Activated CD4-positive, alpha-beta T cell treated with anti-CD3 and anti-CD28 coated beads, Interleukin-2, amount 10 ng/mL, durations not matched to agents 24 days and 14 days (primary cell): ENCODE data around the gene GNAS-AS1. TPM values are rescaled to one million over a fixed set of nuclear protein-coding genes. Genes with fewer than 3 reads are reported as not detected.

Experiments
- DNase-seq: peaks from one replicate; pipeline ENCODE4 v3.0.0; 2022
- H3K27ac Mint-ChIP-seq: one replicate; pipeline ENCODE4 v1.8.0; 2022; ENCODE audit warnings: mild to moderate bottlenecking, mixed read lengths
- H3K27me3 Mint-ChIP-seq: one replicate; pipeline ENCODE4 v1.8.0; 2022; ENCODE audit warnings: mixed read lengths
- H3K36me3 Mint-ChIP-seq: one replicate; pipeline ENCODE4 v1.8.0; 2022; ENCODE audit warnings: low read depth, mild to moderate bottlenecking, mixed read lengths
- H3K4me1 Mint-ChIP-seq: one replicate; pipeline ENCODE4 v1.8.0; 2021; ENCODE audit warnings: mixed read lengths
- H3K4me3 Mint-ChIP-seq: one replicate; pipeline ENCODE4 v1.8.0; 2022; ENCODE audit warnings: mild to moderate bottlenecking, moderate library complexity, mixed read lengths
- H3K9me3 Mint-ChIP-seq: one replicate; pipeline ENCODE4 v1.8.0; 2021; ENCODE audit warnings: mixed read lengths
- intact Hi-C: fragments of 100-400 bp; cut with micrococcal nuclease; formaldehyde crosslinking; loops from one replicate; pipeline ENCODE4 v1.15.1; 2023
- total RNA-seq: library from RNA; stranded (reverse); gene quantifications from 2 replicates; pipeline ENCODE4 v1.2.3, GENCODE V29; 2022

Gene GNAS-AS1
- total RNA-seq, 1 donor from 2014 or later: 1.6 TPM

- peaks cover under 1% of the 10 kb centered on the region for H3K36me3 Mint-ChIP-seq
- H3K27ac Mint-ChIP-seq: no peak overlapping the region
- H3K4me1 Mint-ChIP-seq: peaks cover 4% of the 10 kb centered on the region
- intact Hi-C loops: no loop called here
- no peak for DNase-seq
- peaks cover 52% of the 10 kb centered on the region for H3K27me3 Mint-ChIP-seq
- H3K4me3 Mint-ChIP-seq: no peak overlapping the region
- no peaks in the 10 kb centered on the region for H3K9me3 Mint-ChIP-seq
Measured at GRCh38 chr20:58813369-58813768, 37.3 kb downstream of the GNAS-AS1 start.

- Mint-ChIP-seq H3K4me1 (no peaks in the 10 kb centered on the region), H3K27ac (no peak overlapping the region), H3K9me3 (no peaks in the 10 kb centered on the region), H3K4me3 (no peak overlapping the region), H3K27me3 (peaks cover 57% of the 10 kb centered on the region), H3K36me3 (no peaks in the 10 kb centered on the region)
- no peak for DNase-seq
- intact Hi-C loops: no loop called here
Measured at GRCh38 chr20:58811334-58811733, 39.4 kb downstream of the GNAS-AS1 start.

DNA sequence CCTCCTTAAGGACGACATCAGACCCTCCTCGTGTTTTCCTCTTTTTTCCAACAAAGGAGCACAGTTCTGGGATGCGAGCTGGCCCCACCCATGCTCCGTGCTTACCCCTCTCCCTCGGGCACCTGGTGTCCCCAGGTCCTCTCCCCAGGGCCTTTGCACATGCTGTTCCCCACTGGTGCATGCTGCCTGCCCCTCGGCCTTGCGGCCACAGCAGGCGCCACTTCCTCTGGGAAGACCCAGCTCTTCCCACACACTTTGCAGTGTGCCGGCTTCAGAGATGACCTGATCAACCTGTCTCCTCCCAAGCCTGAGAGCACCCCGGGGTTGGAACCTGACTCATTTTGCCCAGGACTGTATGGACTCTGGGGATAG, 39.8 kb downstream of the GNAS-AS1 start:
- no peaks in the 10 kb centered on the region for H3K9me3 Mint-ChIP-seq
- no peak overlapping the region for H3K4me3 Mint-ChIP-seq
- H3K27ac Mint-ChIP-seq: no peak overlapping the region
- peaks cover 59% of the 10 kb centered on the region for H3K27me3 Mint-ChIP-seq
- intact Hi-C loops: no loop called here
- DNase-seq: no peak
- no peaks in the 10 kb centered on the region for H3K4me1 Mint-ChIP-seq
- H3K36me3 Mint-ChIP-seq: no peaks in the 10 kb centered on the region

DNA sequence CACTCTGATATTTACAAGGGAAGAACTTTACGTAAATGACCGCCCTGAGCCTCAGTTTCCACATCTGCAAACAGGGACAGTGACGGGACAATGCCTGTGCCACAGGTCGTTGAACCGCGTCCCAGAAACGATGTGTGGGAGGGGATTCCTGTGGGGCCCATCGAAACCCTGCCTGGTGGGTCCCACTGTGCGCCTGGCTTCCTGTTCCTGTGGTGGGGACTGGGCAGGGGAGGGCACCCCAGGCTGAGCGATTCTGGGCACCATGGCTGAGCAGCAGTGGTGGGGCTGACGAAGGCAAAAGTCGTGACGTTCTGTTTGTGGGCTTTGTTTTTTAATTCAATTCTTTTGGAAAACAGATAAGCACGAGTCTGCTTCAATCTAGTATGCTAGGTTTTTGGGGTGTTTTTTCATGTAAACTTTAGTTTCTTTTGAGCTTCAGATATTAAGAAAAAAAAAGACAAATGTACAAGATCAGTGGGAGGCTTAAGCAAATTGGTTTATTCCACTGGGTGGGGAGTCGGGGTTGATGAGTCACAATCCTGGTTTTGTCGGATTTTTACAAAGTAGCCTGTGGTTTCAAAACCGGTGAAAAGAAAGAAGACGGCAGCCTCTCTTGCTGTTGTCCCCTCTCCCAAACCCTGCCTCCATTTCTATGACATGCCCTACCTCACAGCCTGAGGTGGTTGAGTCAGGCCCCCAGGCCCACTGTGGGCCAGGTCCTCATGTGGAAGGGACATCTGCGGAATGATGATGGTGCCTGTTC, 40.4 kb downstream of the GNAS-AS1 start:
- H3K9me3 Mint-ChIP-seq: no peaks in the 10 kb centered on the region
- DNase-seq: no peak
- no peak overlapping the region for H3K27ac Mint-ChIP-seq
- no peaks in the 10 kb centered on the region for H3K4me1 Mint-ChIP-seq
- intact Hi-C loops: no loop called here
- H3K36me3 Mint-ChIP-seq: no peaks in the 10 kb centered on the region
- H3K27me3 Mint-ChIP-seq: peaks cover 58% of the 10 kb centered on the region
- no peak overlapping the region for H3K4me3 Mint-ChIP-seq

DNA sequence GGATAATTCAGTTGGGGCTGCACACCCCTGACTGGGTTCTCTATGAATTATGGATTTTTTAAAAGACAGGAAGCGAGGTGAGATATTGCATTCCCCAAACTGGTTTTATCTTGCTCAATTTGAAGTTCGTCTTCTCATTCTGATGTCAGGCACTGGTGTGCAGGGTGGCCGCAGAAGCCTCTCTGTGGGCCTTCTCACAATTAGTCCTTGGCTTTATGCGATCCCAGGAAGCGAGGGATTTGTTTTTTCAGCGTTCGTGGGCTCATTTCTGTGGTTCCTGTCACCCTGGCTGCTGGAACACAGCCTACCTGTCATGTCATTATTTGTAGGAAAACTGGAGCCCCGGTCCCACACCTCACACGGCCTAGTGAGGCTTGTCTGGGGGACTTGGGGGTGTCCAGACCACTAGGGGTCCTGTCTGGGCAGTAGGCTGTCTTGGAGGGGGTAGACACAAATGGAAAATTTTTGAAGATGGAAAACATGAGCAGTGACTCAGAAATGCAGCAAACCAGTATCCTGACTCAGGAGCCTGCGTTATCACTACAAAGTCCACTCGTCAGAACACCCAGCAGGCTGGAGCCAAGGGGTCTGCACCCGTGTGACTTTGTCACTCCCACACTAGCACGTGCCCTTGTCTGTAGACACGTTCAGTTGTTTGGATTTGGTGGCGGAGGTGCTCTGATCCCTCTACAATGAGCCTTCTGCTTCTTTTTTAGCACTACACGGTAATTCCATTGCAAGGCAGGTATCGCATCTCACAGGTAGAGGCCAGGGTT, 42.2 kb downstream of the GNAS-AS1 start:
- Mint-ChIP-seq H3K4me1 (no peaks in the 10 kb centered on the region), H3K36me3 (no peaks in the 10 kb centered on the region), H3K27ac (no peak overlapping the region), H3K9me3 (no peaks in the 10 kb centered on the region), H3K4me3 (no peak overlapping the region), H3K27me3 (peaks cover 51% of the 10 kb centered on the region)
- intact Hi-C loops: no loop called here
- no peak for DNase-seq

DNA sequence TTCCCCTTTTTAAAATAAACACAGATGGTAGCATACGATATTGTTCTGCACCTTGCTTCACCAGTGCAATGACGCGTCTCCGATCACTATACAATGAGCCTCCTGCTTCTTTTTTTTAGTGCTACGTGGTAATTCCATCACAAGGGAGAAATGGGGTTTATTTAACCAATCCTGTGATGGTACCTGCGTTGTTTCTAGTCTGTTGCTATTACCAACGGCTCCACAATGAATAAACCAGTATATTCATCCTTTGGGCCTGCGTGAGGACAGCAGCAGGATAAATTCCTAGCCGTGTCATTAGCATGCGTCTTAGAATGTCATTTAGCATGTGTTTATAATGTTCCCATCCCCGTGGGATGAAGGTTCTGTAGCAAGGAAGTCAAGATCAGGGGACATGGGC, 42.9 kb downstream of the GNAS-AS1 start:
- Mint-ChIP-seq H3K4me1 (no peaks in the 10 kb centered on the region), H3K36me3 (no peaks in the 10 kb centered on the region), H3K27me3 (peaks cover 49% of the 10 kb centered on the region), H3K9me3 (no peaks in the 10 kb centered on the region), H3K4me3 (no peak overlapping the region), H3K27ac (no peak overlapping the region)
- intact Hi-C loops: no loop called here
- DNase-seq: no peak

DNA sequence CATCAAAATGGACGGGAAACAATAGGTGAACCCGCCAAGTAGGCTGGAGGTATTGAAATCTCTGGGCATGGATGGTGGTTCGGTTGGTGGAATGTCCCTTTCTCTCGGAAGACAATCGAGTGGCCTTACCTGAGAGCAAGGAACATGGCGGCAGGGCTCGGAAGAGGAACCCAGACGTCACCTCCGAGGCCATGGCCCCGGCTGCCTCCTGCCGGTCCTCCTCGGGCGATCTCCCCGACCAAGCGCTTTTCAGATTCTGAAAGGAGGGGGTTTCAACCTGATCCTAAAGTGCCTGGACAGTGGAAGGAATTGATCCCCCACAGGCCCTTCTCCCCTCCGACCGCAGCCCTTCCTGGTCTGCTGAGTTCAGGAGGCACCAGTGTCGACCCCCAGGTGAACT, 47.2 kb downstream of the GNAS-AS1 start:
- Mint-ChIP-seq H3K27ac (no peak overlapping the region), H3K27me3 (peaks cover 48% of the 10 kb centered on the region), H3K4me3 (no peak overlapping the region), H3K9me3 (no peaks in the 10 kb centered on the region), H3K4me1 (no peaks in the 10 kb centered on the region), H3K36me3 (no peaks in the 10 kb centered on the region)
- intact Hi-C loops: no loop called here
- DNase-seq: no peak

DNA sequence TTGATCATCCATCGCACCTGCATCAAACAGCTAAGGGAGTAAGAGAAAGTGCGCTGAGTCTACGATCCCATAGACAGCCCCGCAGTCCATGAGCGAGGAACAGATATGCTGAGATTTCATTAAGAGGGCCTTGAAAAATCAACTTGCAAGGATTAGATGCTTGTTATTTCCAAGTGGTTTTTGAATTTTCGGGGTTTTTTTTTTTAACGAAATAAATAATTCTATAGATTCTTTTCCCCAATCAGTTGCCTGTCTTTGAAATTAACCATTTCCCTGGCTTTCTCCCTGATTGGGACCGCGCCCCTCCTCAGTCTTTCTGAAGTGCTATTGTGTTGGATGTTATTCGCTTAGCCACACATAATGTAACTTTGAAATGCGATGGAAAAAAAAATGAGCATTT, 48.6 kb downstream of the GNAS-AS1 start:
- Mint-ChIP-seq H3K36me3 (no peaks in the 10 kb centered on the region), H3K4me1 (no peaks in the 10 kb centered on the region), H3K9me3 (no peaks in the 10 kb centered on the region), H3K27me3 (peaks cover 40% of the 10 kb centered on the region), H3K4me3 (no peak overlapping the region), H3K27ac (no peak overlapping the region)
- no peak for DNase-seq
- intact Hi-C loops: no loop called here

- no peak for DNase-seq
- no peak overlapping the region for H3K27ac Mint-ChIP-seq
- no peak overlapping the region for H3K4me3 Mint-ChIP-seq
- no peaks in the 10 kb centered on the region for H3K9me3 Mint-ChIP-seq
- H3K36me3 Mint-ChIP-seq: no peaks in the 10 kb centered on the region
- peaks cover 29% of the 10 kb centered on the region for H3K27me3 Mint-ChIP-seq
- no peaks in the 10 kb centered on the region for H3K4me1 Mint-ChIP-seq
- intact Hi-C loops: no loop called here
Measured at GRCh38 chr20:58800134-58800871, 50.4 kb downstream of the GNAS-AS1 start.

DNA sequence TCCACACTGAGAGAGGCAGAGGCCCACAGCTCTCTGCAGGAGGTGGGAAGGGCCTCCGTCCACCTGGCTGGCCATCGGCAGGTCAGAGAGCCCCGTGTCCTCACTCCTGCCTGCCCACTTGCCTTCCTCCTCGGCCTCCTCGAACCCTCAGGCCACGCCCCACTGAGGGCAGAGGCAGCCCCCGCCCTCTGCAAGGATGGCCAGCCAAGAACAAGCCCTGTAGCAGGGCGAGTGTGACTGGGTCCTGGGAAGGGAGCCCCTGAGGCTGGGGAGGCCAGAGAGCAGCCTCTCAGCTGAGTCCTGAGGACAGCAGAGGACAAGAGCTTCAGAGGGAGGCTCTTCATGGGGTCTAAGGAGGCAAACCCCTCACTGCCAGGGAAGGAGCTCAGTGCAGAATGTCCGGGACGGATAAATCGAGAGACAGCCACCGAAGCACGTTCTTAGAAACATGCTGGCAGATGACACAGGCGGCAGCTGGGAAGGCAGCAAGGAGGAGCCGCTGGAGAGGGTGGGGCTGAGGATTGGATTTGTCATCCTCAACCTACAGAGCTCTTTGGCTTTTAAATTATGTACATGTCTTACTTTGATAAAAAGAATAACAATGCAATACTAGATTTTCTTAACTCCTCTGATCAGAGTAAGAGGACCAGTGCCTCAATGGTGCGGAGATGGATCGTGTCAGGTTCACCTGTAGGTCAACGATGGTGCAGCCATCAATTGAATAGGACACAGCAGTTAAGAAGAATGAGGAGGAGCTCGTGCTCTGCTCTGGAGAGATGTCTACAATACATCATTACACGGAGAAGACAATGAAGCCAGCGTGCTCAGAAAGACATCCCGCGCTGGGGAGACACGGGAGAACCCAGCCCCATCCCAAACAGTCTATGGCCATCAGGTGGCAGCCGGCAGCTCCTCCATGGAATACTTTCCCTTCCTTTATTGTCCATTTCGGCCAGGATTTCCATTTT, 53.0 kb downstream of the GNAS-AS1 start:
- Mint-ChIP-seq H3K9me3 (no peaks in the 10 kb centered on the region), H3K4me1 (no peaks in the 10 kb centered on the region), H3K27ac (no peak overlapping the region), H3K4me3 (no peak overlapping the region), H3K27me3 (peaks cover 17% of the 10 kb centered on the region), H3K36me3 (no peaks in the 10 kb centered on the region)
- no peak for DNase-seq
- intact Hi-C loops: no loop called here

- Mint-ChIP-seq H3K36me3 (no peaks in the 10 kb centered on the region), H3K4me3 (no peak overlapping the region), H3K4me1 (no peaks in the 10 kb centered on the region), H3K27me3 (peaks cover 13% of the 10 kb centered on the region), H3K9me3 (no peaks in the 10 kb centered on the region), H3K27ac (no peak overlapping the region)
- intact Hi-C loops: no loop called here
- no peak for DNase-seq
Measured at GRCh38 chr20:58795923-58796245, 54.8 kb downstream of the GNAS-AS1 start.

DNA sequence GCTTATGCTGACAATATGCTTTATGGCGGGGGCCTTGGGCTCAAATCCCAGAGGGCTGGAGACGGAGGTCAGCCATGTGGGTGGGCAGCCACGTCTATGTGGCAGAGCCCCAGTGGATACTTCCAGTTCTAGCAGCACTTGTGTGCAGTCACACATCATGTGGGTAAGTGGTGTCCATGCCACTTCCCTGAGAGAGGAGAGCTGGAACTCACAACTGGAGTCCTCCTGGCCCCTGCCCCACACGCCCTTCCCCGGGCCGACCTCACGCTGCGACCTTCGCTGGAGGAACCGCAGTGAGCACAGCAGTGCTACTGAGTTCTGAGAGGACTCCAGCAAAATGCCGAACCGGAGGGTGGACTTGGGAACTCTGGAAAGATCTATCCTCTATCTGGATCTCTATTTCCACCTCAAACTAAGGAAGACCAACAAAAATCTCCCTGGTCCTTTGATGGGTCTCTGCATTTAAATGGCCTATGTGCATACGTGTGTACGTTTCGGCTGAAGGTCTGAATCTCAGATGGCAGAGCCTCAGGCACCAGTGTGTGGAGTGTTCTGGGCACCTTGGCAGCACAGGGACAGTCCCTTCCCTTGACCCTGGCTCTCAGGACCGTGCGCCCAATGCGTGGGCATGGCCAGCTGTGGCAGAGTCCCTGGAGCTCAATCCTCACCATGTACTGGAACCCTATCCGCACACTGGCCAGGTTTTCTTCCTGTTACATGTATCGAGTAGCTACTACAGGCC, 55.4 kb downstream of the GNAS-AS1 start:
- H3K36me3 Mint-ChIP-seq: no peaks in the 10 kb centered on the region
- no peaks in the 10 kb centered on the region for H3K4me1 Mint-ChIP-seq
- no peak overlapping the region for H3K27ac Mint-ChIP-seq
- H3K4me3 Mint-ChIP-seq: no peak overlapping the region
- H3K9me3 Mint-ChIP-seq: no peaks in the 10 kb centered on the region
- no peak for DNase-seq
- peaks cover 12% of the 10 kb centered on the region for H3K27me3 Mint-ChIP-seq
- intact Hi-C loops: no loop called here
